WTC11 (cell line): ENCODE data around the gene LSP1. TPM values are rescaled to one million over a fixed set of nuclear protein-coding genes. Genes with fewer than 3 reads are reported as not detected.

Experiments used
- ATAC-seq: fragments of 200-7000 bp; cut with Tn5 transposase; 2 replicates; pipeline ENCODE4 v1.10.0; 2021; ENCODE audit warnings: mild to moderate bottlenecking, moderate library complexity
- CTCF ChIA-PET: fragments of 300-600 bp; sonication (Branson Sonifier 250); formaldehyde crosslinking; loops from one replicate; lab custom pipeline; 2021; ENCODE audit warnings: antibody characterized with exemption; lab: Charles Lee
- POLR2A ChIA-PET: fragments of 350-600 bp; sonication (Branson Sonifier 250); formaldehyde crosslinking; loops from one replicate; lab custom pipeline; 2021; ENCODE audit warnings: antibody characterized with exemption; lab: Charles Lee
- DNase-seq: peaks from one replicate; pipeline ENCODE4 v3.0.0; 2021; ENCODE audit warnings: low spot score
- H3K27ac Mint-ChIP-seq: 2 replicates; pipeline ENCODE4 v1.8.0; 2021; ENCODE audit warnings: mixed read lengths
- H3K27me3 Mint-ChIP-seq: 2 replicates; pipeline ENCODE4 v1.8.0; 2021; ENCODE audit warnings: low read depth, mild to moderate bottlenecking, moderate library complexity, mixed read lengths
- H3K36me3 Mint-ChIP-seq: 2 replicates; pipeline ENCODE4 v1.8.0; 2021; ENCODE audit warnings: mixed read lengths
- H3K4me1 Mint-ChIP-seq: 2 replicates; pipeline ENCODE4 v1.8.0; 2022; ENCODE audit warnings: mixed read lengths
- H3K4me3 Mint-ChIP-seq: 2 replicates; pipeline ENCODE4 v1.8.0; 2021; ENCODE audit warnings: mild to moderate bottlenecking, moderate library complexity, mixed read lengths
- H3K9me3 Mint-ChIP-seq: 2 replicates; pipeline ENCODE4 v1.8.0; 2021; ENCODE audit warnings: mixed read lengths
- AR ChIP-seq: fragments of 250-450 bp; sonication (Bioruptor Pico); IDR thresholded peaks from 2 replicates; pipeline ENCODE4 v1.9.0; 2021; ENCODE audit warnings: mild to moderate bottlenecking
- ARID4B ChIP-seq: sonication (generic); formaldehyde crosslinking; IDR thresholded peaks from 2 replicates; pipeline ENCODE4 v1.8.0; 2023; ENCODE audit warnings: missing genetic modification reagents, mild to moderate bottlenecking, borderline replicate concordance
- CREB1 ChIP-seq: sonication (generic); formaldehyde crosslinking; IDR thresholded peaks from 2 replicates; pipeline ENCODE4 v1.8.0; 2023; ENCODE audit warnings: mild to moderate bottlenecking, missing genetic modification reagents
- ELF4 ChIP-seq: sonication (generic); formaldehyde crosslinking; IDR thresholded peaks from 2 replicates; pipeline ENCODE4 v1.8.1; 2022; ENCODE audit warnings: low read depth, mild to moderate bottlenecking, moderate library complexity, missing genetic modification reagents
- IRF2 ChIP-seq: sonication (generic); formaldehyde crosslinking; IDR thresholded peaks from 2 replicates; pipeline ENCODE4 v1.8.0; 2022; ENCODE audit warnings: low read depth, missing genetic modification reagents, borderline replicate concordance
- JAZF1 ChIP-seq: fragments of 250-450 bp; sonication (Bioruptor Pico); IDR thresholded peaks from 2 replicates; pipeline ENCODE4 v1.9.0; 2021; ENCODE audit warnings: moderate library complexity, mild to moderate bottlenecking, inconsistent platforms
- NR2C2 ChIP-seq: sonication (generic); formaldehyde crosslinking; IDR thresholded peaks from 2 replicates; pipeline ENCODE4 v1.8.0; 2022; ENCODE audit warnings: mild to moderate bottlenecking, missing genetic modification reagents
- RORB ChIP-seq: fragments of 250-450 bp; sonication (Bioruptor Pico); IDR thresholded peaks from 2 replicates; pipeline ENCODE4 v1.9.0; 2021; ENCODE audit warnings: mild to moderate bottlenecking
- SMAD3 ChIP-seq: sonication (generic); formaldehyde crosslinking; IDR thresholded peaks from 2 replicates; pipeline ENCODE4 v1.8.0; 2022; ENCODE audit warnings: missing genetic modification reagents, mild to moderate bottlenecking, borderline replicate concordance
- SMAD4 ChIP-seq: sonication (generic); formaldehyde crosslinking; IDR thresholded peaks from 2 replicates; pipeline ENCODE4 v1.8.0; 2022; ENCODE audit warnings: mild to moderate bottlenecking, missing genetic modification reagents
- TCF7 ChIP-seq: sonication (generic); formaldehyde crosslinking; IDR thresholded peaks from 2 replicates; pipeline ENCODE4 v1.8.0; 2022; ENCODE audit warnings: mild to moderate bottlenecking, low read depth, missing genetic modification reagents, moderate library complexity
- TEAD1 ChIP-seq: sonication (generic); formaldehyde crosslinking; IDR thresholded peaks from 2 replicates; pipeline ENCODE4 v1.8.0; 2022; ENCODE audit warnings: mild to moderate bottlenecking, missing genetic modification reagents
- ZBTB43 ChIP-seq: sonication (generic); formaldehyde crosslinking; IDR thresholded peaks from 2 replicates; pipeline ENCODE4 v1.8.1; 2023; ENCODE audit warnings: mild to moderate bottlenecking, missing genetic modification reagents
- ZNF138 ChIP-seq: sonication (generic); formaldehyde crosslinking; conservative IDR thresholded peaks from 2 replicates; pipeline ENCODE4 v1.8.1; 2022; ENCODE audit warnings: mild to moderate bottlenecking, moderate library complexity, missing genetic modification reagents
- ZNF423 ChIP-seq: fragments of 250-450 bp; sonication (Bioruptor Pico); IDR thresholded peaks from 2 replicates; pipeline ENCODE4 v2.1.2; 2022; ENCODE audit warnings: mild to moderate bottlenecking, moderate library complexity
- ZNF425 ChIP-seq: fragments of 250-450 bp; sonication (Bioruptor Pico); conservative IDR thresholded peaks from 2 replicates; pipeline ENCODE4 v1.9.0; 2021; ENCODE audit warnings: mild to moderate bottlenecking
- ZNF512 ChIP-seq: sonication (generic); formaldehyde crosslinking; IDR thresholded peaks from 2 replicates; pipeline ENCODE4 v1.8.1; 2022; ENCODE audit warnings: missing genetic modification reagents, borderline replicate concordance
- total RNA-seq: library from RNA; stranded (reverse); gene quantifications from 3 replicates; pipeline ENCODE4 v1.2.3, GENCODE V29; 2021
- TF ChIP-seq, protein P1 (sequence below): fragments of 250-450 bp; sonication (Bioruptor Pico); IDR thresholded peaks from 2 replicates; pipeline ENCODE4 v1.9.0; 2021; ENCODE audit warnings: moderate library complexity, mild to moderate bottlenecking, inconsistent platforms, borderline replicate concordance

Gene LSP1
- total RNA-seq, 1 experiment from 2014 or later: 0.77 TPM

DNA sequence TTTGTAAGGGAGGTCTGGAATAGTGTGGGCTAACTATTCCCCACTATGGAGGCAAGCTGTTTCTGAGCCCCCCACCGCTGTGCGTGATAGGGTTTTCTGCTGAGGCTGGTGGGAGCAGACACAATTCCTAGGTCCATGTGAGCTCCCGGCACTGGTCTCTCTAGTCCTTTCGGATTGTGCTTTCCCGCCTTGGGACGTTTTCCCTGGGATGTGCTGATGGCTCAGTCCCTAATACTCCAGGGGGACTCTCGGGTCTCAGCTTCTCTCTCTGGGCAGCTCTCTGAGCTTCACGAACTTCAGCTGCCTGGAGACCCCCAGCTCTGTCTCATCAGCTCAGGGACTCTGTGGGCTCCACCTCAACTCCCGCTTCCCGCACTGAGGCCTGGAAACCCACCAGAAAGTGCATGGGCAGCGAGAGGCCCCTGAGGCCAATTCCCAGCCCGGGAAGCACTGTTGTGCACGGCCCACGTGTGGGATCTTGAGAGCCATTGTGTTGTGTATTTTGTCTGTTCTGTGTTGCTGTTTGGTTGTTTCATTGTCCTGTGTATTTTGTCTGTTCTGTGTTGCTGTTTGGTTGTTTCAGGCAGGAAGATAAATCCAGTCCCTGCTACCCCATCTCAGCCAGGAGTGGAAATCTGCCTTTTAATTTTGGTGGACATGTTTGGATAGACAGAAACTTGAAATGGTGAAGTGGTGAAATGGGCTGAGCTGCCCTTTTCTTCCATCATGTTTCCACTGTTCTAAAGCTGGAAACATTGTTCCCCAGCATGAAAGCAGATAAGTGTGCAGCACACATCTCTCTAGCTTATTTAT is 53.9 kb downstream of the LSP1 start:
- peaks cover 18% of the 10 kb centered on the region for H3K4me1 Mint-ChIP-seq
- DNase-seq (no peak), ATAC-seq (peak; percentile 39; the same call in 1 of the 2 replicates)
- H3K36me3 Mint-ChIP-seq: no peaks in the 10 kb centered on the region
- H3K27me3 Mint-ChIP-seq: peaks cover 2% of the 10 kb centered on the region; the same call in 1 of the 2 replicates
- no peaks in the 10 kb centered on the region for H3K9me3 Mint-ChIP-seq
- ChIA-PET POLR2A (no interaction called here), CTCF (interaction anchor here (0.6 to 4.6 kb wide), 13 partner anchors 10 to 360 kb away, joined by 3 to 23 read pairs (median 4); no protein-coding TSS in a partner anchor)
- TF ChIP-seq TCF7 (CRISPR knock-in tag): no peak
- TF ChIP-seq SMAD3: no peak
- TF ChIP-seq SMAD4: no peak
- TF ChIP-seq ELF4 (CRISPR knock-in tag): no peak
- TF ChIP-seq, protein P1, sequence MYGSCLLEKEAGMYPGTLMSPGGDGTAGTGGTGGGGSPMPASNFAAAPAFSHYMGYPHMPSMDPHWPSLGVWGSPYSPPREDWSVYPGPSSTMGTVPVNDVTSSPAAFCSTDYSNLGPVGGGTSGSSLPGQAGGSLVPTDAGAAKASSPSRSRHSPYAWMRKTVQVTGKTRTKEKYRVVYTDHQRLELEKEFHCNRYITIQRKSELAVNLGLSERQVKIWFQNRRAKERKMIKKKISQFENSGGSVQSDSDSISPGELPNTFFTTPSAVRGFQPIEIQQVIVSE (CRISPR knock-in tag): no peak
- TF ChIP-seq NR2C2 (CRISPR knock-in tag): no peak
- H3K4me3 Mint-ChIP-seq: no peak overlapping the region
- no peak overlapping the region for H3K27ac Mint-ChIP-seq

DNA sequence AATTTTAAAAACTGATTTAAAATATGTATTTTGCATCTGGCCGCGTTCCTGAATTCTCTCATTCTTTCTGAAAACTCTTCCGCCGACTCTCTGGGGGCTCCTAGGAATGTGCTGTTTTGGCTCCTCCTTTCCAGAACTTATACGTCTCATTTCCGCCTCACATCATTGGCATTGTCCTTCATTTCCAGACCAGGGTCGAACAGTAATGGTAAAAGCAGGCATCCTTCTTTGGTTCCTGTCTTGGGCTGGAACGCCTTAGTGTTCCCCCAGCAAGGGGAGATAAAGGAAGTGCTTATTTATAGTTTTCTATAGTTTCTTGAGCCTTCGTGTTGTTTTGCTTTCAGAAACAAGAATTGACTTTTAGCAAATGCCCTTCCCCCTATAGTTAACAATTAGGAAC is 55.7 kb downstream of the LSP1 start:
- Mint-ChIP-seq H3K9me3 (no peaks in the 10 kb centered on the region), H3K4me3 (no peak overlapping the region), H3K27me3 (peaks cover 2% of the 10 kb centered on the region; the same call in 1 of the 2 replicates), H3K36me3 (no peaks in the 10 kb centered on the region), H3K4me1 (peaks cover 18% of the 10 kb centered on the region), H3K27ac (peak overlapping the region; percentile 21; the same call in 1 of the 2 replicates)
- no peak for DNase-seq
- TF ChIP-seq AR (CRISPR knock-in tag) (no peak), TEAD1 (no peak), RORB (no peak), ZNF138 (CRISPR knock-in tag) (no peak), ZNF512 (CRISPR knock-in tag) (no peak), CREB1 (no peak), ZNF425 (no peak), ZNF423 (CRISPR knock-in tag) (no peak), JAZF1 (CRISPR knock-in tag) (no peak), ARID4B (CRISPR knock-in tag) (no peak), IRF2 (CRISPR knock-in tag) (no peak), ZBTB43 (no peak)
- CTCF ChIA-PET: interaction anchor here (0.6 to 4.6 kb wide), 7 partner anchors 9 to 256 kb away, joined by 3 to 23 read pairs (median 4); no protein-coding TSS in a partner anchor
- no peak; the same call in 1 of the 2 replicates for ATAC-seq
- POLR2A ChIA-PET: no interaction called here
